HG03175 (cell line): ENCODE results near the gene ZNF277.
"Not testable (repeated sequence)": the region's sequence is repeated elsewhere in the genome, so short reads cannot be mapped to it uniquely, and the experiment has no call there.

Experiments
- ATAC-seq: cut with Tn5 transposase; IDR thresholded peaks from one replicate; pipeline ENCODE4 v1.9.1; 2021; ENCODE audit warnings: mild to moderate bottlenecking, moderate library complexity; ENCODE audit not compliant: unreplicated experiment

The ZNF277 gene

DNA sequence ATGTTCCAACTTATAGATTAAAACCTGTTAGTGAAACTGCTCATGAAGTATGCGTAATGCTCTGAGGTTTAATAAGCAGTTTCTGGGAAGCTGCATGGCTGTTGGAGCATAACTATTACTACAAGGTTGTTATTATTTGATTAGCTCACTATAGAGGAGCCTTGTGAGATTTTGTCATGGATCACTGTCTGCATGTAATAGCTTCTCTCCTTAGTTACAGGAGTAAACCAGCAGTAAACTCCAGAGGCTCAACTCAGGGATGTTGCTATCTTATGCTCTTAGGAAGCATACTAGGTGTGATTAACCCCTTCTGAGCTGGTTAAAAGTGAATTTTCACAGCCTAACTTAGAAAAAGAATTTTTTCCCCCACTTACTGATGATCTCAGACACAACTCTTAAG lies 180.1 kb downstream of the ZNF277 start:
- ATAC-seq = no peak

DNA sequence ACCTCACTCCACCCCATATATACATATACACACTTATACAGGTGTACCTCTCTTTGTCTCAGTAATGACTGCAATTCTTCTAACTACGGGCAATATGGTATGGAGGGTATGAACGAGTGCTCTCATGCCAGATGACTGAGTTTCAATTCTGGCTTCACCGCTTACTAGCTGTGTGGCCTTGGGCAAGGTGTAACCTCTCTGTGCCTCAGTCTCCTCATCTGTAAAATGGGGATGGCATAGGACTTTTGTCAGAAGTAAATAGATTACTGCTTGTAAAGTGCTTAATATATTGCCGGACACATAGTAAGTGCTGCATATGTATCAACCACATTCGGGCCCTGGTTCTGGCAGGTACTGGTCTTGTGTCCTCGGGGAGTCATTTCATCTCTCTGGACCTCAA lies 183.7 kb downstream of the ZNF277 start:
- ATAC-seq = no peak

DNA sequence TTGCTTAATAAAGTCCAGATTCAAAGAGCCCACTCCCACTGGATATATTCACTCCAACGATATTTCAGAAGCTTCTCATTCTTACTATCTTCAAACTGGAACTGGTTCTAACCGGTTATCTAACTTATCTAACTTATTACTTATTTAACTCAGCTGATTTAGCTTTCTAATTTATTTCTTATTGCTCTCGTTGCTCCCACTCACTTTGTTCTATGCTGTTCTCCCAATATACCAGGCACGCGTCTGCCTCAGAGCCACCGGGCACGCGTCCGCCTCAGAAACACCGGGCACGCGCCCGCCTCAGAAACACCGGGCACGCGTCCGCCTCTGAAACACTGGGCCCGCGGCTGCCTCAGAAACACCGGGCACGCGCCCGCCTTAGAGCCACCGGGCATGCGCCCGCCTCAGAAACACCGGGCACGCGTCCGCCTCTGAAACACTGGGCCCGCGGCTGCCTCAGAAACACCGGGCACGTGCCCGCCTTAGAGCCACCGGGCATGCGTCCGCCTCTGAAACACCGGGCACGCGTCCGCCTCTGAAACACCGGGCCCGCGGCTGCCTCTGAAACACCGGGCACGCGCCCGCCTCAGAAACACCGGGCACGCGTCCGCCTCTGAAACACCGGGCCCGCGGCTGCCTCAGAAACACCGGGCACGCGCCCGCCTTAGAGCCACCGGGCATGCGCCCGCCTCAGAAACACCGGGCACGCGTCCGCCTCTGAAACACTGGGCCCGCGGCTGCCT lies 184.8 kb downstream of the ZNF277 start:
- not testable (repeated sequence) for ATAC-seq

DNA sequence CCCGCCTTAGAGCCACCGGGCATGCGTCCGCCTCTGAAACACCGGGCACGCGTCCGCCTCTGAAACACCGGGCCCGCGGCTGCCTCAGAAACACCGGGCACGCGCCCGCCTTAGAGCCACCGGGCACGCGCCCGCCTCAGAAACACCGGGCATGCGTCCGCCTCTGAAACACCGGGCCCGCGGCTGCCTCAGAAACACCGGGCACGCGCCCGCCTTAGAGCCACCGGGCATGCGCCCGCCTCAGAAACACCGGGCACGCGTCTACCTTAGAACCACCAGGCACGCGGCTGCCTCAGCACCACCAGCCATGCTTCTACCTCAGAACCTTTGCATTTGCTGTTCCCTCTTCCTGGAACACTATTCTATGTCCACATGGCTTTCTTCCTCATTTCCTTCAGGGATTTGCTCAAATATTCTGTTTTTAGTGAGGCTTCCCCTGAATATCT lies 185.4 kb downstream of the ZNF277 start:
- ATAC-seq = peak; percentile 76
